Endothelial cell (in vitro differentiated cells): ENCODE data around the gene MTURN. TPM values are rescaled to one million over a fixed set of nuclear protein-coding genes. Genes with fewer than 3 reads are reported as not detected.
A peak's percentile ranks its signal among the peaks of the same experiment; 100 is the strongest.

ENCODE experiments used
- DNase-seq: peaks from one replicate; pipeline ENCODE4 v3.0.0; 2021; ENCODE audit warnings: low spot score
- H3K27ac Mint-ChIP-seq: one replicate; pipeline ENCODE4 v1.8.0; 2021; ENCODE audit warnings: mixed read lengths, inconsistent platforms; ENCODE audit not compliant: unreplicated experiment
- H3K27me3 Mint-ChIP-seq: one replicate; pipeline ENCODE4 v1.8.0; 2021; ENCODE audit warnings: mild to moderate bottlenecking, moderate library complexity, mixed read lengths, inconsistent platforms; ENCODE audit not compliant: unreplicated experiment
- H3K36me3 Mint-ChIP-seq: one replicate; pipeline ENCODE4 v1.8.0; 2021; ENCODE audit warnings: mild to moderate bottlenecking, low read depth, mixed read lengths, inconsistent platforms; ENCODE audit not compliant: unreplicated experiment
- H3K4me1 Mint-ChIP-seq: one replicate; pipeline ENCODE4 v1.8.0; 2021; ENCODE audit warnings: mild to moderate bottlenecking, mixed read lengths, inconsistent platforms; ENCODE audit not compliant: unreplicated experiment
- H3K4me3 Mint-ChIP-seq: one replicate; pipeline ENCODE4 v1.8.0; 2021; ENCODE audit warnings: mild to moderate bottlenecking, mixed read lengths, inconsistent platforms; ENCODE audit not compliant: unreplicated experiment
- H3K9me3 Mint-ChIP-seq: one replicate; pipeline ENCODE4 v1.8.0; 2021; ENCODE audit warnings: mixed read lengths, inconsistent platforms; ENCODE audit not compliant: unreplicated experiment
- CTCF ChIP-seq: fragments of 200-600 bp; sonication (generic); IDR thresholded peaks from one replicate; pipeline ENCODE4 v1.5.0; 2021; ENCODE audit warnings: antibody characterized with exemption; ENCODE audit not compliant: unreplicated experiment
- total RNA-seq: library from RNA; stranded (reverse); fragmentation: NEBNext Ultra II Directional; extraction: Animal tissue kit (Norgen Biotek cat#: 25700); gene quantifications from one replicate; pipeline ENCODE4 v1.2.1, GENCODE V29; 2021; ENCODE audit not compliant: unreplicated experiment

Gene MTURN
- total RNA-seq, 1 donor from 2014 or later = 18.0 TPM

GRCh38 chr7:30160329-30160728 lies 25.5 kb downstream of the MTURN start:
- Mint-ChIP-seq H3K27me3 (peaks cover 2% of the 10 kb centered on the region), H3K27ac (peak overlapping the region; percentile 5), H3K4me1 (peaks cover 47% of the 10 kb centered on the region), H3K36me3 (peaks cover 2% of the 10 kb centered on the region), H3K9me3 (no peaks in the 10 kb centered on the region), H3K4me3 (no peak overlapping the region)
- TF ChIP-seq CTCF = no peak
- DNase-seq = no peak

GRCh38 chr7:30162133-30162532 lies 27.3 kb downstream of the MTURN start:
- Mint-ChIP-seq H3K27me3 (peaks cover 2% of the 10 kb centered on the region), H3K9me3 (no peaks in the 10 kb centered on the region), H3K4me1 (peaks cover 55% of the 10 kb centered on the region), H3K27ac (no peak overlapping the region), H3K4me3 (no peak overlapping the region), H3K36me3 (no peaks in the 10 kb centered on the region)
- no peak for TF ChIP-seq CTCF
- DNase-seq = no peak

- Mint-ChIP-seq H3K27me3 (peaks cover 2% of the 10 kb centered on the region), H3K9me3 (no peaks in the 10 kb centered on the region), H3K27ac (no peak overlapping the region), H3K4me3 (no peak overlapping the region), H3K36me3 (no peaks in the 10 kb centered on the region), H3K4me1 (peaks cover 57% of the 10 kb centered on the region)
- TF ChIP-seq CTCF = no peak
- DNase-seq = no peak
Measured at GRCh38 chr7:30162622-30163124, 27.9 kb downstream of the MTURN start.

GRCh38 chr7:30163231-30163894 lies 28.6 kb downstream of the MTURN start:
- Mint-ChIP-seq H3K27ac (peak overlapping the region; percentile 26), H3K9me3 (no peaks in the 10 kb centered on the region), H3K27me3 (peaks cover 2% of the 10 kb centered on the region), H3K4me3 (no peak overlapping the region), H3K36me3 (no peaks in the 10 kb centered on the region), H3K4me1 (peaks cover 62% of the 10 kb centered on the region)
- no peak for DNase-seq
- no peak for TF ChIP-seq CTCF

- peak overlapping the region; percentile 69 for H3K27ac Mint-ChIP-seq
- H3K9me3 Mint-ChIP-seq = no peaks in the 10 kb centered on the region
- DNase-seq = no peak
- H3K4me1 Mint-ChIP-seq = peaks cover 67% of the 10 kb centered on the region
- peak overlapping the region; percentile 3 for H3K4me3 Mint-ChIP-seq
- H3K36me3 Mint-ChIP-seq = peaks cover 4% of the 10 kb centered on the region
- peak; percentile 31 for TF ChIP-seq CTCF
- no peaks in the 10 kb centered on the region for H3K27me3 Mint-ChIP-seq
Measured at GRCh38 chr7:30164567-30164966, 29.8 kb downstream of the MTURN start.
